Fibroblast of upper back skin (primary cell): ENCODE data around the gene LARP4B.
A peak's percentile ranks its signal among the peaks of the same experiment; 100 is the strongest.

Experiments
- DNase-seq: peaks from one replicate; pipeline ENCODE4 v3.0.0-alpha.2; 2013

LARP4B gene

GRCh38 chr10:865924-866576, 65.5 kb downstream of the LARP4B start:
- no peak for DNase-seq

- DNase-seq = no peak
Observed at GRCh38 chr10:865257-865656, 66.2 kb downstream of the LARP4B start.

GRCh38 chr10:860519-860918, 71.0 kb downstream of the LARP4B start:
- no peak for DNase-seq

- peak; percentile 34 for DNase-seq
Observed at GRCh38 chr10:856416-857157, 74.9 kb downstream of the LARP4B start.

GRCh38 chr10:855671-856070, 75.8 kb downstream of the LARP4B start:
- no peak for DNase-seq

- no peak for DNase-seq
Observed at GRCh38 chr10:855079-855478, 76.4 kb downstream of the LARP4B start.

DNA sequence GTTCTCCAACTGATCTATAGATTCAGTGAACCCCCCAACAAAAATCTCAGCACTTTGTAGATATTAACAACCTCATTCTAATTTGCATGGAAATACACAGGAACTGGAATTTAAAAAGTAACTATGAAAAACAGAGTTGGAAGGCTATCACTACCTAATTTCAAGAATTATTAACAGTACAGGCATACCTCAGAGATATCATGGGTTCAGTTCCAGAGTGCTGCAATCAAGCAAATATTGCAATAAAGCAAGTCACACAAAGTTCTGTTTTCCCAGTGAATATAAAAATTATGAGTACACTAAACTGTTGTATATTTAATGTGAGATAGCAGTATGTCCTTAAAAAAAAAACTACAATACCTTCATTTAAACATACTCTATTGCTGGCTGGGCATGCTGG, 78.5 kb downstream of the LARP4B start:
- DNase-seq = no peak

DNA sequence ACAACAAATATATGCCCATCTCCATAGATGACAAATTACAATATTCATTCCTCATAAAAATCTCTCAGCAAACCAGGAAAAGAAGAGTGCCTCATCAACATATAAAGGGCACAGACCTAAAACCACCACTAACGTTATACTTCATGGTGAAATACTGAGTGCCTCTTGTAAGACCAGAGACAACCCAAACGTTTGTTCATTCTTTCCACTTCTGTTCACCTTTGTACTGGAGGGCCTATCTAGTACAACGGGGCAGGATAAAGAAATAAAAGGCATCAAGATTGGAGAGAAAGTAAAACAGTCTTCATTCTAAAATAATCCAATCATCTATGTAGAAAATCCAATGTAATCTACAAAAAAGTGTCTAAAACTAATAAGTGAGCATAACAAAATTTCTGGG, 79.1 kb downstream of the LARP4B start:
- DNase-seq = no peak

GRCh38 chr10:851901-852300, 79.6 kb downstream of the LARP4B start:
- DNase-seq = no peak

- DNase-seq = no peak
Observed at GRCh38 chr10:850093-850492, 81.4 kb downstream of the LARP4B start.

DNA sequence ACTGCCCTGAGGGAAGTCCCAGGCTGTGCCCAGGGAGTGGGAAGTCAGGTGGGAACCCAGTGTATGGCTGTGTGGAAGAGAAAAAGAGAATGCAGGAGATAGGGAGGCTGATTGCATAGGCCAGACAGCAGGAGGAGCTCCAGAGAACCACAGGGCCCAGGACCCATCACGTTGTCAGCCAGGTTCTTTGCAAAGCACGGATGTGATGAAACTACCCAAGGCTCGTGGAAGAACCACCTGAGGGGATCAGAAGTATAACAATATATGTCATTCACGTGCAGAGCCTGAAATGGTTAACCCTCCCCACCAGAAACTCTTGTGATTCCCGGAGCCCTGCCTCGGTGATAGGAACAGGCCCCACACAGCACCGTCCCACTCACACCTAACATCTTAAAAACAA, 83.6 kb downstream of the LARP4B start:
- DNase-seq = no peak

DNA sequence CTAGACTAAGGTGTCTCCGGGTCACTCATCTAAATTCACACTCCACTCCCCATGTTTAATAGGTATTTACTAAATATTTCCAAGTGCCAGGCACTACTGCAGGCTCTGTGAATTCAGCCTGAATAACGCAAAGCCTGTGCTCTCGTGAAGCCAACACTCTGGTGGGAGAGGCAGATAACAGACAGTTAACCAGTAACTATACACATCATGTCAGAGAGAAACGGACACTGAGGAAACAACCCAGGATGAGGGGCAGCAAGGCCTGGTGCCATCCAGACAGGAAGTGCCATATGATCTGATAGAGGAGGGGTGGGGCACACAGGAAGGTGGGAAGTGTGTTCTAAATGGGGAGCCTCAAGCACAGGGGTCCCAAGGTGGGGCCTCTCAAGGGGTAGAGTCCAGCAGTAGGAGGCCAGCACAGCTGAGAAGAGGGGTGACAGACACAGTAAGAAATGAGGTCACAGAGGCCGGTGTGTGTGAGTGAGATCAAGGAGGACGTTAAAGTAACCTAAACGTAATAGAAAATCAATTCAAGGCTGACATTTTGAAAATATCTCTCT, 85.3 kb downstream of the LARP4B start:
- DNase-seq = no peak

DNA sequence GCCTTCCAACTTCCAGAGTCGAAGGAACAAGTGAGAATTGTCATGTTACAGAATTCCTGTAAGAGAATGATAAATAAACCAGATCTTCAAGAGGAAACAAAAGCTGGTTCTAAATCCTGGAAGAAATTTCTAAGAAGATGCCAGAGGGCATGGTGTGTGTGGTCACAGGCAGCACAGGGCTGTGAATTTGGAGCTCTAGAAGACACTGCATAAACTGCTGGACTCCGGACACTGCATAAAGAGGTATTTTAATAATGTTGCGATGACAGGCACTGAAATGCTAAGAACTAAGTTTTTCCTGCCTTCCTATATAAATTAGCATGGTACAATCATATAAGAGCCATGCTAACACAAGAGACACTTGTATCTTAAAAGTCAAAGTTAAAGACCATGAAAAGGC, 86.0 kb downstream of the LARP4B start:
- DNase-seq = peak; percentile 3

DNA sequence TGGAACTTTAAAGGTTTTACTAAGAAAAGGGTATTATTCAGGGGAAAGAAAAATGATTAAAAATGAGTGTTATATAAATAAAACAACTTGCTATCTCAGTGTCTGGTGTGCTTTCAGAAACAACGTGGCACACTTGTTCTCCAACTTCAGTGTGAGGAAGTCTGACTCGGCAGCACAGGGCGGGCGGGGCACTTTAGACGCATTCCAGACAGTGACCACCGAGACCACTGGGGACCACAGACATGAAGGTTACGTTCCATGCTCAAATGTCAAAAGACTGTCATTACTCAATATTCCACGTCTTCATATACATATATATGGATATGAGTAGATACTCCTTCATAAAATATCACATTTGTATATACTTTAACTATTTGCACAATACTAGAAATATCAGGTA, 87.0 kb downstream of the LARP4B start:
- DNase-seq = peak; percentile 31

DNA sequence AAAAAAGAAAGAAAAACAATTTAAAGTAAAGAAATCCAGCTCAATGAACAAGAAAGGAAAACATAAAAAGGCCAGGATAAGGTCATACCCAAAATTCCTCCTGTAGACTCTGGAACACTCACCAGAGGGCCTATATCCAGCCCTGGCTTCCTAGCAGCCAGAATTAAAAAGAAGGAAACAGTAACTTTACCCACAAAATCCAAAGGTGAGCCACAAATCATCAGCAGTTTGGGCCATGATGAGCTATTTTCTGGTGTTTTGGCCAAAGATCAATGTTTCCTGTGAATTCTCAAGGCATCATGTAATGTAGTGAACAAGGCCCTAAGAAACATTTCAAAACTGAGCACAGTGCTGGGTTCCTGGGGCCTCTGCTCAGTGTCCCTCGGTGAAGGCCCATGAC, 87.8 kb downstream of the LARP4B start:
- DNase-seq = peak; percentile 41

GRCh38 chr10:842795-843194, 88.7 kb downstream of the LARP4B start:
- DNase-seq = no peak

DNA sequence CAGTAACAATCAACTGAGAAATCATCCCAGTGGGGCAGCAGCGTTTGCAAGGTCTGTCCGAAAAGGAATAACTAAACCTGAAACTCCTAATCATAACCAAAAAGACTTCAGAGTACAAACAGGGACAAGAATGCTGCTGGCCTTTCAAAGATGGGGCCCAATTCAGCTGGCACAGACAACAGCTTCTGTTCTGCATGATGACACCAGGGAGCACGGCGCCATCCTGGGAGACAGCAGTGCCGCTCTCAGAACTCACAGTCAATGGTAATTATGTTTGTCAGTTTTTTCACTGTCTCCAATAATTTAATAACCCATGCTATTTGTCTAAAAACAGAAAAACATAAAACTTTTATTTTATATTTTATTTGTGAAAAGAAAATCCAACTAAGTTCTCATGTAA, 90.0 kb downstream of the LARP4B start:
- DNase-seq = no peak

DNA sequence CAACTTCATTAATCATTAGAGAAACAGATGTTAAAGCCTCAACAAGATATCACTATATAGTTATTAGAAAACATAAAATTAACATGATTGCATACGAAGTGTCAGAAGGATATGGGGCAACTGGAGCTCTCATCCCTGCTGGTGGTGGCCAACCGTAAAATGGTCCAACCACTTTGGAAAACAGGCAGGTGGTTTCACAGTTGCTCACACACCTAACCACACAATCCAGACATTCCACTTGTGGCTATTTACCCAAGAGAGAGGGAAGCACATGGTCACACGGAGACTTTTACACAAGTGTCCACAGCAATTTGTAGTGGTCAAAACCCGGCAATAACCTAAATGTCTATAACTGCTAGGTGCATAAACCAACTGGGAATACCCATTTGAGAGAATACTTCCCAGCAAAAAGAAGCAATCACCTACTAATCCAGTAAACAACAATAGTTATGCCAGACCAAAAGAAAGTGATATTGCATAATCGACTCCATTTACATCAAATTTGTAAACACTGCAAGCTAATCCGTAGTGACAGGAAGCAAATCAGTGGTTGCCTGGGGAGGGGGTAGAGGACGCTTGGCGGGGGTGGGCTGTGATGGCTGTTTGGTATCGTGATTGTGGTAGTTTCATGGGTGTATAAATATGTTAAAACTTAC, 91.8 kb downstream of the LARP4B start:
- DNase-seq = no peak

DNA sequence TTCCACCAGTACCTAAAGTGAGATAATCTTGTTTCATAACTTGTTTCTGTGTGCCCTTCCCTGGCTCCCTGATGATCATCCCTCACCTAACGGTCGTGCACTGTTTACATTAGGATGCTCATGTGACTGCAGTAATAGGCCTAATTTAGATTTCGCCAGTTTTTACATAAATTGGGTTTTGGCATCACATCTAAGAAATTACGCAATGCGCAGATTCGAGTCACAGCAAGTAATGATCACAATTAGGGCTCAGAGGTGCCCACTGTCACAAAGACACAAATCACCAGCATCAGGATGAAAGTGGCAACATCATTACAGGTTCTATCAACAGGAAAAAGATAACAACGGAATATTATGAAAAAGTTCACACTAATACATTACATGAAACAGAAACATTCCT, 94.7 kb downstream of the LARP4B start:
- no peak for DNase-seq

DNA sequence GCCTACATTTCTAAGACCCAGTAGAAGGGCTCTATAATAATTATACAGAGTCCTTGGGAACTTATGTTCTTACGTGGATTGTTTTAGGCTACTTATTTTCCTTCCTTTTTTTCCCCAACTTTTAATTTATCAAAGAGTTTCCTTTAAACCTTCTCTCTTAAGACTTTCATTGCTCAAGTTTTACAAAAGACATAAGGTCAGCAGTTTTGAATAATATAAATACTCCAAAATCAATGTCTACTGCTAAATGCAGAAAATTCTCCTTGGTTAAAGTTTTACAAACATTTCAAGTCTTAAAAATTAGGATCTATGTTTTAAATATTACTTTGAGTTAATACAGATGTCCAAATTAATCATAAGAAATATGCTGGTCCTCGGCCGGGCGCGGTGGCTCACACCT, 97.0 kb downstream of the LARP4B start:
- no peak for DNase-seq

- DNase-seq = no peak
Observed at GRCh38 chr10:829241-829640, 102.3 kb downstream of the LARP4B start.

DNA sequence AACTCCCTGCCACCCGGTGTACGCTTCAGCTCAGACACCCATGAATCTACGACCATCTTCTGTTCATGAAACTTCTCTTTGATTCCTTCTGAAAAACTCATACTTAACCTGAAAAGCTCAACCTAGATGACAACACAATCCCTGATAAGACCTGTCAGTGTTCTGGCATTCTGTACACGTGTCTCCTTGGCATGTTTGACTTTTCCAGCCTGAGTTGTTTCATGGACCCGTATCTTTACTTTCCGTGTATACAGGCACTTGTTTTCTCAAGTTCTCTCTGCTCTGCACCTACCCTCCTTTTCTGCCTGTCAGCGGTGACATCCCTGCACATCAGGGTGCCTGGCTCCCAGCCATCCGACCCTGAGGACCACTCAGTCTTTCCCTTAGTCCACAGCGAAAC, 103.3 kb downstream of the LARP4B start:
- no peak for DNase-seq

DNA sequence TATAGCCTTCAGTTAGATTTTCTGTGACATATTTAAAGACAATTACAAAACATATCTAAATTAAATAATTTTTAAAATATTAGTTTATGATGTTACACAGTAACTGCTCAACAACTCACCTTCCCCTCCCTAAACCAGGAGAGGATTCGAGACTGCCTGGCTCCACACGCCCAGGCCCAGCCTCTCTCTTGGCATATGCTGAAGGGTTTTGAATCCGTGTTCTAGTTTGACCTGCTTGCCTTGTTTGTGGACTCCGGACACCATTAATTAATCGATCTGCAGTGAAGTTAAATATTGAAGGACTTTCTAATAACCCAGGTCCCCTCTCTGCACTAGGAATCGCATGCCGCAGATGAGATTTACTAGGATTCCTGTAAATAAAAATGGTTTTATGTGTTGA, 106.6 kb downstream of the LARP4B start:
- no peak for DNase-seq

- no peak for DNase-seq
Observed at GRCh38 chr10:824497-824896, 107.0 kb downstream of the LARP4B start.
